K562 (cell line): ENCODE measurements around the gene CDC45. TPM values are rescaled to one million over a fixed set of nuclear protein-coding genes. Genes with fewer than 3 reads are reported as not detected.
A peak's percentile ranks its signal among the peaks of the same experiment; 100 is the strongest.

ENCODE experiments used
- ATF2 ChIP-seq: sonication (generic); formaldehyde crosslinking; IDR thresholded peaks from 2 replicates; pipeline ENCODE4 v1.8.1; 2022; ENCODE audit warnings: missing genetic modification reagents
- FOXM1 ChIP-seq, 2 experiments: fragments of 450-650 bp in 1 of 2; sonication (generic) in 1 of 2; formaldehyde crosslinking in 1 of 2; IDR thresholded peaks; 2 replicates each; pipeline versions ENCODE4 v1.6.1 to v1.9.0; 2017 to 2022; ENCODE audit warnings: low read depth in 2 of 2, mild to moderate bottlenecking in 2 of 2, missing genetic modification reagents in 1 of 2, moderate library complexity in 1 of 2
- HCFC1 ChIP-seq: IDR thresholded peaks from 2 replicates; pipeline ENCODE4 v1.6.1; 2012; ENCODE audit warnings: low read depth, low read length, improper control_type of control experiment
- MNT ChIP-seq, 2 experiments: fragments of 450-650 bp; conservative IDR thresholded peaks; 2 replicates each; pipeline ENCODE4 v1.6.1; 2017; ENCODE audit warnings: mild to moderate bottlenecking in 2 of 2, moderate library complexity in 2 of 2
- MYBL2 ChIP-seq, 2 experiments: fragments of 450-650 bp in 1 of 2; sonication (generic) in 1 of 2; formaldehyde crosslinking in 1 of 2; IDR thresholded peaks; 2 replicates each; pipeline versions ENCODE4 v1.6.1 to v1.8.1; 2017 to 2022; ENCODE audit warnings: borderline replicate concordance in 1 of 2, inconsistent platforms in 1 of 2, low read depth in 1 of 2, mild to moderate bottlenecking in 1 of 2, missing genetic modification reagents in 1 of 2, moderate library complexity in 1 of 2
- NFIC ChIP-seq: fragments of 450-650 bp; IDR thresholded peaks from 2 replicates; pipeline ENCODE4 v1.6.1; 2017; ENCODE audit warnings: mild to moderate bottlenecking, inconsistent platforms
- POLR2H ChIP-seq: IDR thresholded peaks from 2 replicates; pipeline ENCODE4 v1.6.1; 2016; ENCODE audit warnings: missing genetic modification characterization, low read depth, mild to moderate bottlenecking, control low read depth, missing compliant biosample characterization, moderate library complexity
- SMC3 ChIP-seq: conservative IDR thresholded peaks from 2 replicates; pipeline ENCODE4 v1.6.1; 2011; ENCODE audit warnings: low read depth, low read length, improper control_type of control experiment; ENCODE audit not compliant: insufficient read depth
- TSC22D4 ChIP-seq: fragments of 450-650 bp; IDR thresholded peaks from 2 replicates; pipeline ENCODE4 v1.6.1; 2016; ENCODE audit warnings: missing genetic modification characterization, missing biosample characterization, control low read depth
- YY1 ChIP-seq, 3 experiments: IDR thresholded peaks; 2 replicates each; pipeline ENCODE4 v1.6.1; 2011; ENCODE audit warnings: low read length in 2 of 3, mild to moderate bottlenecking in 2 of 3, moderate library complexity in 2 of 3, borderline replicate concordance in 1 of 3, control low read depth in 1 of 3, low read depth in 1 of 3; ENCODE audit not compliant: insufficient read depth in 3 of 3, insufficient replicate concordance in 2 of 3, control insufficient read depth in 1 of 3, insufficient read length in 1 of 3; ENCODE audit errors: extremely low read depth in 1 of 3
- ZBTB33 ChIP-seq: sonication (generic); formaldehyde crosslinking; IDR thresholded peaks from 2 replicates; pipeline ENCODE4 v1.8.1; 2023; ENCODE audit warnings: mild to moderate bottlenecking, missing genetic modification reagents
- ZNF511 ChIP-seq: sonication (generic); formaldehyde crosslinking; IDR thresholded peaks from 2 replicates; pipeline ENCODE4 v1.8.0; 2022; ENCODE audit warnings: mild to moderate bottlenecking, missing genetic modification reagents
- ZNF518B ChIP-seq: fragments of 250-450 bp; sonication (Bioruptor Pico); IDR thresholded peaks from 2 replicates; pipeline ENCODE4 v1.5.0; 2021; ENCODE audit warnings: mild to moderate bottlenecking, moderate library complexity
- polyA plus RNA-seq, 8 experiments: library from polyadenylated mRNA; depleted of rRNA in 4 of 8; stranded (reverse) in 5 of 8; unstranded in 3 of 8; fragments of >200 nt; fragmentation: Nextera tagmentation in 2 of 8; fragmentation: Illumina TruSeq in 1 of 8; extraction: Ambion mirVana in 2 of 8; extraction: Trizol in 1 of 8; gene quantifications; 2 replicates each; pipeline versions ENCODE4 v1.2.1 to v1.2.3, GENCODE V29; 2011 to 2014; ENCODE audit warnings: inconsistent platforms in 1 of 8, missing spikeins in 1 of 8
- total RNA-seq, 7 experiments: library from RNA; depleted of rRNA in 6 of 7; stranded (reverse); fragments of >200 nt in 6 of 7; fragmentation: Illumina TruSeq in 2 of 7; extraction: Trizol in 2 of 7; gene quantifications; 2 replicates each; pipeline versions ENCODE4 v1.2.1 to v1.2.3, GENCODE V29; 2011 to 2021; ENCODE audit warnings: low replicate concordance in 1 of 7

The CDC45 gene
- total and polyA plus RNA-seq, 9 of the 15 experiments (the other 6 are each of a cell fraction or from before 2014, with no cell fraction given) = 251 to 580 (median 410) TPM

- TF ChIP-seq HCFC1 (no peak), TSC22D4 (tag) (no peak), SMC3 (peak; percentile 43; the same call in 1 of the 2 replicates), YY1 (IDR thresholded peaks at IDR 0.05; ENCODE audit: borderline replicate concordance in 1 of 3, control insufficient read depth in 1 of 3, extremely low read depth in 1 of 3, insufficient read depth in 3 of 3, insufficient read length in 1 of 3, insufficient replicate concordance in 2 of 3, low read depth in 1 of 3, low read length in 2 of 3) (peak in 1 of 3 experiments; percentile 26), MNT (conservative IDR thresholded peaks at IDR 0.05) (0 out of 4 replicates have a peak, but pooled peaks of 1 of the 2 experiments have one; percentile 37), POLR2H (tag) (no peak), ZBTB33 (no peak), ATF2 (peak; percentile 56; the same call in 1 of the 2 replicates), ZNF518B (CRISPR knock-in tag) (no peak), MYBL2 (IDR thresholded peaks at IDR 0.05; ENCODE audit: low read depth) (no peak), MYBL2 (CRISPR knock-in tag; IDR thresholded peaks at IDR 0.05; ENCODE audit: borderline replicate concordance) (0 out of 2 replicates have a peak, but pooled peaks have one; percentile 19), NFIC (peak; percentile 89), FOXM1 (IDR thresholded peaks at IDR 0.05; ENCODE audit: low read depth) (no peak), FOXM1 (CRISPR knock-in tag; IDR thresholded peaks at IDR 0.05; ENCODE audit: low read depth) (peak; percentile 67; the same call in 1 of the 2 replicates), ZNF511 (peak; percentile 53; the same call in 1 of the 2 replicates)
- TF ChIP-seq, all 486 proteins: peak for 27
Measured at GRCh38 chr22:19559324-19559811, 79.6 kb downstream of the CDC45 start (continued).
